ENCODE results near the gene CD44.

Gene CD44

GRCh38 chr11:35133656-35134055 is 5.3 kb upstream of the CD44 start:
- no peak for TF ChIP-seq CTCF (conservative IDR thresholded peaks at IDR 0.05; ENCODE audit: low read depth, low read length)
- Histone ChIP-seq H3K4me3 (IDR thresholded peaks at IDR 0.05; ENCODE audit: insufficient read depth, low read depth, low read length) (no peak overlapping the region), H3K9ac (no peak overlapping the region), H3K27ac (no peak overlapping the region), H2AFZ (ENCODE audit: low read depth) (no peak overlapping the region), H3K36me3 (ENCODE audit: insufficient read depth) (no peaks in the 10 kb centered on the region), H3K4me1 (ENCODE audit: low read depth, poor library complexity, severe bottlenecking) (no peaks in the 10 kb centered on the region), H3K79me2 (ENCODE audit: insufficient read depth, low read depth) (no peaks in the 10 kb centered on the region), H4K20me1 (ENCODE audit: insufficient read depth) (no peaks in the 10 kb centered on the region), H3K27me3 (ENCODE audit: insufficient read depth, low read depth) (peaks cover 6% of the 10 kb centered on the region; the same call in 1 of the 2 replicates), H3K4me2 (no peak overlapping the region)

DNA sequence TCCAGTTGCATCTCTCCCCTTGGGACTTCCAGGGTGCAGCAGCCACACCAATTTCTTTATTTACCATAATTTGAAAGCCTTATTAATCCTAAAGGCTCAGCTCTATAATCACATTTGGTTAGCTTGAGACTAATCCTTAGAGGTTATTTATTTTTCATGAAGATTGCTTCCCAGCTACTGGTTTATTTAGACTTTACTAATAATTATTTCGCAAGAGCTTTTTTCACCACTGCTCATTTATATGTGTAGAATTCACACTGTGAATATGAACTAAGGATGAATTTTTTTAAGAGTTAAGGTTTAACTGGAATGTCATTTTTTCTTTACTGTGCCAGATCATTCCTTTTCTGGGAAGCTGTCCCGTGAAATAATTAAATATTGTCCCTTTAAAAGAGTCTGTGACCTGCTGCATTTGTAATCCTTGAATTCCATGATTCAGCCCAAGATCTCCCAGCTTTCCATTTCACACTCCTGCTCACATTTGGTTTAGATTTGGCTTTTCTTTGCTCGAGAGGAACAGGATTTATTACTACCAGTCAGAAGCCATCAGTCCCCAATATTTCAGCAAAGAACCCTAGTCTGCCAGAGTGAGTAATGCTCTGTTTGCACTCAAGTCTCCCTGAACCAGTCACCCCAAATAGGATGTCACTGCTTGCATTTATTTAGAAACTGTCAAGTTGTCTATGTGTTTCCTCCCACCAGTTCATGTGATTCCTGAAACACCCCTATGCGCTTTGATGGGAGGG is 4.4 kb upstream of the CD44 start:
- H3K4me3 ChIP-seq (IDR thresholded peaks at IDR 0.05; ENCODE audit: insufficient read depth, low read depth, low read length): no peak overlapping the region
- no peaks in the 10 kb centered on the region for H3K4me1 ChIP-seq (ENCODE audit: low read depth, poor library complexity, severe bottlenecking)
- no peak overlapping the region for H2AFZ ChIP-seq (ENCODE audit: low read depth)
- H3K27ac ChIP-seq: no peak overlapping the region
- TF ChIP-seq CTCF (conservative IDR thresholded peaks at IDR 0.05; ENCODE audit: low read depth, low read length): no peak
- H3K79me2 ChIP-seq (ENCODE audit: insufficient read depth, low read depth): no peaks in the 10 kb centered on the region
- H3K27me3 ChIP-seq (ENCODE audit: insufficient read depth, low read depth): peaks cover 15% of the 10 kb centered on the region
- no peaks in the 10 kb centered on the region for H3K36me3 ChIP-seq (ENCODE audit: insufficient read depth)
- no peak overlapping the region for H3K9ac ChIP-seq
- H3K4me2 ChIP-seq: no peak overlapping the region
- H4K20me1 ChIP-seq (ENCODE audit: insufficient read depth): no peaks in the 10 kb centered on the region

- Histone ChIP-seq H3K27ac (no peak overlapping the region), H4K20me1 (ENCODE audit: insufficient read depth) (no peaks in the 10 kb centered on the region), H3K4me2 (no peak overlapping the region), H3K79me2 (ENCODE audit: insufficient read depth, low read depth) (no peaks in the 10 kb centered on the region), H3K4me1 (ENCODE audit: low read depth, poor library complexity, severe bottlenecking) (no peaks in the 10 kb centered on the region), H3K4me3 (IDR thresholded peaks at IDR 0.05; ENCODE audit: insufficient read depth, low read depth, low read length) (no peak overlapping the region), H2AFZ (ENCODE audit: low read depth) (no peak overlapping the region), H3K36me3 (ENCODE audit: insufficient read depth) (no peaks in the 10 kb centered on the region), H3K27me3 (ENCODE audit: insufficient read depth, low read depth) (peaks cover 22% of the 10 kb centered on the region), H3K9ac (no peak overlapping the region)
- TF ChIP-seq CTCF (conservative IDR thresholded peaks at IDR 0.05; ENCODE audit: low read depth, low read length): no peak
Measured at GRCh38 chr11:35135222-35135621, 3.7 kb upstream of the CD44 start.

GRCh38 chr11:35136311-35136710 is 2.7 kb upstream of the CD44 start:
- H3K4me2 ChIP-seq: no peak overlapping the region
- H3K79me2 ChIP-seq (ENCODE audit: insufficient read depth, low read depth): no peaks in the 10 kb centered on the region
- H3K9ac ChIP-seq: no peak overlapping the region
- H2AFZ ChIP-seq (ENCODE audit: low read depth): no peak overlapping the region
- no peaks in the 10 kb centered on the region for H3K36me3 ChIP-seq (ENCODE audit: insufficient read depth)
- no peak overlapping the region for H3K4me3 ChIP-seq (IDR thresholded peaks at IDR 0.05; ENCODE audit: insufficient read depth, low read depth, low read length)
- H3K27me3 ChIP-seq (ENCODE audit: insufficient read depth, low read depth): peaks cover 23% of the 10 kb centered on the region
- no peak overlapping the region for H3K27ac ChIP-seq
- H3K4me1 ChIP-seq (ENCODE audit: low read depth, poor library complexity, severe bottlenecking): no peaks in the 10 kb centered on the region
- H4K20me1 ChIP-seq (ENCODE audit: insufficient read depth): no peaks in the 10 kb centered on the region
- TF ChIP-seq CTCF (conservative IDR thresholded peaks at IDR 0.05; ENCODE audit: low read depth, low read length): no peak

All from KMS-11 (cell line).